Kidney (tissue), 14 donors: ENCODE data around the gene RNF214. TPM values are rescaled to one million over a fixed set of nuclear protein-coding genes. Genes with fewer than 3 reads are reported as not detected.

Source experiments
- DNase-seq, 5 donors: peaks; one replicate each; pipeline ENCODE4 v3.0.0-alpha.2; 2013 to 2020
- FAIRE-seq: peaks from 2 replicates; lab custom pipeline; 2012; peaks lifted over from hg19 to GRCh38; lab: Jason Lieb, UNC
- H3K27ac ChIP-seq, 2 donors: one replicate each; pipeline ENCODE4 v1.7.0; 2013; ENCODE audit warnings: low read depth in 2 of 2, low read length in 2 of 2, inconsistent platforms in 1 of 2
- H3K27me3 ChIP-seq: one replicate; pipeline ENCODE4 v1.7.1; 2013; ENCODE audit warnings: low read length, inconsistent platforms; ENCODE audit not compliant: control insufficient read depth, insufficient read depth
- H3K36me3 ChIP-seq, 3 donors: one replicate each; pipeline versions ENCODE4 v1.7.0 to v1.7.1; 2013; ENCODE audit warnings: low read length in 3 of 3, control low read depth in 1 of 3, inconsistent platforms in 1 of 3; ENCODE audit not compliant: insufficient read depth in 3 of 3, control insufficient read depth in 2 of 3
- H3K4me1 ChIP-seq, 3 donors: one replicate each; pipeline versions ENCODE4 v1.7.0 to v1.7.1; 2013; ENCODE audit warnings: low read length in 3 of 3, inconsistent platforms in 1 of 3, low read depth in 1 of 3; ENCODE audit not compliant: control insufficient read depth in 2 of 3, insufficient read depth in 2 of 3
- H3K4me3 ChIP-seq, 3 donors: one replicate each; pipeline versions ENCODE4 v1.7.0 to v1.8.1; 2013; ENCODE audit warnings: low read length in 3 of 3, control low read depth in 1 of 3, inconsistent platforms in 1 of 3
- H3K9ac ChIP-seq, 3 donors: one replicate each; pipeline versions ENCODE4 v1.7.0 to v1.7.1; 2013; ENCODE audit warnings: low read length in 3 of 3, control low read depth in 1 of 3, inconsistent platforms in 1 of 3
- H3K9me3 ChIP-seq, 3 donors: one replicate each; pipeline versions ENCODE4 v1.7.0 to v1.7.1; 2013; ENCODE audit warnings: low read length in 3 of 3, control low read depth in 1 of 3, inconsistent platforms in 1 of 3; ENCODE audit not compliant: control insufficient read depth in 2 of 3, insufficient read depth in 1 of 3
- intact Hi-C: fragments of 100-400 bp; cut with DNase I; formaldehyde crosslinking; loops from one replicate; pipeline ENCODE4 v1.11.1; 2022
- polyA plus RNA-seq: library from polyadenylated mRNA; stranded (reverse); fragments of 350-450 nt; fragmentation: Illumina TruSeq; extraction: RNeasy Lipid Tissue Mini Kit (QIAGEN cat#74804); gene quantifications from one replicate; pipeline ENCODE4 v1.2.3, GENCODE V29; 2014; ENCODE audit warnings: low read depth, low replicate concordance; ENCODE audit not compliant: insufficient read depth
- total RNA-seq: library from RNA; stranded (reverse); fragmentation: NEBNext Ultra II Directional; extraction: Animal tissue kit (Norgen Biotek cat#: 25700); gene quantifications from one replicate; pipeline ENCODE4 v1.2.1, GENCODE V29; 2021
- TF ChIP-seq, protein P1 (sequence below): IDR thresholded peaks from 3 replicates; pipeline ENCODE4 v1.5.1; 2012; ENCODE audit warnings: mild to moderate bottlenecking, moderate library complexity, borderline replicate concordance; ENCODE audit not compliant: insufficient read depth; ENCODE audit errors: extremely low read depth
- donor health status: control.
- donor health status: control.
- donor health status: control.
- donor health status: control.
- donor health status: control.
- donor health status: DM: yes; HTN: yes; CAD: no.
- donor health status: Normal renal cell carcinoma (clear cell type).

RNF214 gene
- total and polyA plus RNA-seq, 2 donors from 2014 or later, result 8.5 to 24.7 TPM

DNA sequence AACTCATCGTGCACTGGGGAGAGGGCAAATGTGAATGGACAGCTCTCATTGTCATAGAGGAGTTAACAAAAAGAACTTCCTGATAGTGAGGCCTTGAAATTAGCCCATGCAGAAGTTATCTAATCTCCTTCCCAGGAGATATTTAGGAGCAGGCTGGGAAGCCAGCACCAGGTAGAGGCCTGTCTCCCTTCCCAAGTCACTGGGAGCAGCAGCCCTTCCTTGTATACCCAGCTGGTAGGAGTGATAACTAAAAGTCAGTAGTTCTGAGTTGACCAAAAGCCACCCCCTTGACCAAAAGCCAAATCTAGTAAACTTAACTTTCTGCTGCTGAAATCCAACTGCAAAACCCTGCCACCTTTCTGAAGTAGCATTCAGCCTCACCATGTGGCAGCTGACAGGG is 57.3 kb downstream of the RNF214 start:
- DNase-seq, result no peak
- TF ChIP-seq, protein P1, sequence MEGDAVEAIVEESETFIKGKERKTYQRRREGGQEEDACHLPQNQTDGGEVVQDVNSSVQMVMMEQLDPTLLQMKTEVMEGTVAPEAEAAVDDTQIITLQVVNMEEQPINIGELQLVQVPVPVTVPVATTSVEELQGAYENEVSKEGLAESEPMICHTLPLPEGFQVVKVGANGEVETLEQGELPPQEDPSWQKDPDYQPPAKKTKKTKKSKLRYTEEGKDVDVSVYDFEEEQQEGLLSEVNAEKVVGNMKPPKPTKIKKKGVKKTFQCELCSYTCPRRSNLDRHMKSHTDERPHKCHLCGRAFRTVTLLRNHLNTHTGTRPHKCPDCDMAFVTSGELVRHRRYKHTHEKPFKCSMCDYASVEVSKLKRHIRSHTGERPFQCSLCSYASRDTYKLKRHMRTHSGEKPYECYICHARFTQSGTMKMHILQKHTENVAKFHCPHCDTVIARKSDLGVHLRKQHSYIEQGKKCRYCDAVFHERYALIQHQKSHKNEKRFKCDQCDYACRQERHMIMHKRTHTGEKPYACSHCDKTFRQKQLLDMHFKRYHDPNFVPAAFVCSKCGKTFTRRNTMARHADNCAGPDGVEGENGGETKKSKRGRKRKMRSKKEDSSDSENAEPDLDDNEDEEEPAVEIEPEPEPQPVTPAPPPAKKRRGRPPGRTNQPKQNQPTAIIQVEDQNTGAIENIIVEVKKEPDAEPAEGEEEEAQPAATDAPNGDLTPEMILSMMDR, result no peak
- Histone ChIP-seq H3K36me3 (peaks cover 7 to 38% (median 30%) of the 10 kb centered on the region in 3 donors), H3K9ac (no peak overlapping the region), H3K27ac (no peak overlapping the region), H3K4me1 (no peaks in the 10 kb centered on the region), H3K9me3 (no peaks in the 10 kb centered on the region), H3K4me3 (no peak overlapping the region), H3K27me3 (no peaks in the 10 kb centered on the region)
- intact Hi-C loops, result no loop called here
- FAIRE-seq, result no peak

DNA sequence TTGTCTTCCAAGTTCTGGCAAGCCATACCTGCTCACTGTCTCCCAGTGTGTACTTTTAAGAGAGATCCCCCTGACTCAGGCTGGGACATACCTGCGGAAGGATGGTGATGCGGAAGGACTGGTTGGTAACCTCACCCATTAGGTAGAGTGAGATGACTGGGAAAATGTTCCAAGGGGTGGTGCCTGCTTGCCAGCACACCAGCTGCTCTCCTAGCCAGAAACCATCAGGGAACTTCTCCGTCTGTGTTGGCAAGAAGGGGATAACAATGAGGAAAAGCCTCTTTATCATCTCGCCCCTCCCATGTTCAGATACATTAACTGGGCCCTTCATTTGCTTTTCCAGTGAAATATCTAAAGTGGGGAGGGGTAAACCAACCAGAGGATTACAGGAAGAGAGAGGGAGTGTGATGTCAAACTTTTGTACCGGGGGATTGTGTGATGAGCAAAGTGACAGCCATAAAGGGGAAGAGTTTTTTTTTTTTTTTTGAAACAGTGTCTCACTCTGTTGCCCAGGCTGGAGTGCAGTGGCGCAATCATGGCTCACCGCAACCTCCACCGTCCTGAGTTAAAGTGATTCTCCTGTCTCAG is 58.4 kb downstream of the RNF214 start, which contains the start of gene BACE1-AS:
Gene BACE1-AS, plus strand, starts transcription at position 538 of the 588 bp plus-strand sequence.
- DNase-seq, result no peak
- intact Hi-C loops, result no loop called here
- Histone ChIP-seq H3K27ac (no peak within 1 kb of the TSS), H3K4me3 (no peak within 1 kb of the TSS), H3K27me3 (no peaks in the 10 kb centered on the region), H3K9ac (no peak within 1 kb of the TSS), H3K9me3 (no peaks in the 10 kb centered on the region), H3K36me3 (peaks cover 7 to 30% (median 29%) of the 10 kb centered on the region in 3 donors), H3K4me1 (no peaks in the 10 kb centered on the region)
- FAIRE-seq, result no peak
- TF ChIP-seq, protein P1, result no peak

DNA sequence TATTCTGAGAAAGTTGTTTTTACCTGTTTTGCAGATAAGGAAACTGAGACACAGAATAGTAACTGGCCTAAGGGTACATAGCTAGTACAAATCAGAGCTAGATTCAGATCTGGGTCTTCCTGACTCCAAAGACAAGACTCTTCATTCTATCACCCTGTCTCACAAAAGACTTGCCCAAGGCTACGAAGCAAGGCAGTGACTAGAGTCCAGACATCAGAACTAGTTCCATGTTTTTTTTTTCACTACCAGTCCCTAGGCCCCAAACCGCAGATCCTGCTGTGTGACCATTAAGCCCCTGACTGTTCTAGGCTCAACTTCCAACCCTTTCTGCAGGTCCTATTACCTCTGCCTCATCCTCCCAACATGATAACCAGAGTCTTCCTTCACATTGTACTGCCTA is 60.1 kb downstream of the RNF214 start:
- TF ChIP-seq, protein P1, result no peak
- no peak for FAIRE-seq
- H3K27ac ChIP-seq, result no peak overlapping the region
- no peak overlapping the region for H3K9ac ChIP-seq
- H3K4me3 ChIP-seq, result no peak overlapping the region
- peaks cover 7 to 32% (median 26%) of the 10 kb centered on the region in 3 donors for H3K36me3 ChIP-seq
- H3K9me3 ChIP-seq, result no peaks in the 10 kb centered on the region
- no peak for DNase-seq
- intact Hi-C loops, result no loop called here
- no peaks in the 10 kb centered on the region for H3K4me1 ChIP-seq
- H3K27me3 ChIP-seq, result no peaks in the 10 kb centered on the region
